GM12878 (cell line): Measurements from ENCODE around the gene WNT11. TPM values are rescaled to one million over a fixed set of nuclear protein-coding genes. Genes with fewer than 3 reads are reported as not detected.

Experiments used
- EED ChIP-seq: sonication (generic); IDR thresholded peaks from 2 replicates; pipeline ENCODE4 v1.6.1; 2016; ENCODE audit warnings: antibody characterized with exemption, low read depth
- FOXK2 ChIP-seq: fragments of 450-650 bp; IDR thresholded peaks from 2 replicates; pipeline ENCODE4 v1.6.1; 2017; ENCODE audit warnings: mild to moderate bottlenecking, moderate library complexity
- MTA2 ChIP-seq: fragments of 450-650 bp; IDR thresholded peaks from 2 replicates; pipeline ENCODE4 v1.6.1; 2016; ENCODE audit warnings: low read depth, mild to moderate bottlenecking, moderate library complexity
- RAD21 ChIP-seq: IDR thresholded peaks from 2 replicates; pipeline ENCODE4 v1.6.1; 2011; ENCODE audit warnings: mild to moderate bottlenecking, low read depth, low read length, moderate library complexity; ENCODE audit not compliant: insufficient read depth
- SPI1 ChIP-seq: IDR thresholded peaks from 2 replicates; pipeline ENCODE4 v1.6.1; 2011; ENCODE audit warnings: low read depth, mild to moderate bottlenecking, low read length, moderate library complexity, borderline replicate concordance; ENCODE audit not compliant: insufficient read depth
- polyA plus RNA-seq, 11 experiments: library from polyadenylated mRNA; depleted of rRNA in 4 of 11; unstranded in 6 of 11; stranded (reverse) in 5 of 11; fragments of >200 nt; fragmentation: Nextera tagmentation in 4 of 11; fragmentation: Illumina TruSeq in 1 of 11; extraction: Ambion mirVana in 4 of 11; extraction: Trizol in 1 of 11; gene quantifications; 1 replicate in 1 of 11; 2 replicates in 10 of 11; pipeline versions ENCODE4 v1.2.1 to v1.2.3, GENCODE V29; 2011 to 2016; ENCODE audit warnings: inconsistent platforms in 2 of 11, missing spikeins in 2 of 11, low read depth in 1 of 11
- total RNA-seq, 4 experiments: library from RNA; depleted of rRNA in 3 of 4; stranded (reverse); fragments of >200 nt in 3 of 4; fragmentation: Illumina TruSeq in 1 of 4; extraction: Trizol in 1 of 4; gene quantifications; 2 replicates each; pipeline versions ENCODE4 v1.2.1 to v1.2.3, GENCODE V29; 2013 to 2021
- TF ChIP-seq, protein P1 (sequence below): fragments of 450-650 bp; IDR thresholded peaks from 2 replicates; pipeline ENCODE4 v1.6.1; 2017; ENCODE audit warnings: mild to moderate bottlenecking, moderate library complexity
- TF ChIP-seq, protein P2 (sequence below): fragments of 450-650 bp; IDR thresholded peaks from 2 replicates; pipeline ENCODE4 v1.6.1; 2016; ENCODE audit warnings: mild to moderate bottlenecking, moderate library complexity, borderline replicate concordance

Gene WNT11
- total and polyA plus RNA-seq, 10 of the 15 experiments (the other 5 are each of a cell fraction or from before 2014, with no cell fraction given), result 0.05 to 0.19 TPM; not detected in 8

DNA sequence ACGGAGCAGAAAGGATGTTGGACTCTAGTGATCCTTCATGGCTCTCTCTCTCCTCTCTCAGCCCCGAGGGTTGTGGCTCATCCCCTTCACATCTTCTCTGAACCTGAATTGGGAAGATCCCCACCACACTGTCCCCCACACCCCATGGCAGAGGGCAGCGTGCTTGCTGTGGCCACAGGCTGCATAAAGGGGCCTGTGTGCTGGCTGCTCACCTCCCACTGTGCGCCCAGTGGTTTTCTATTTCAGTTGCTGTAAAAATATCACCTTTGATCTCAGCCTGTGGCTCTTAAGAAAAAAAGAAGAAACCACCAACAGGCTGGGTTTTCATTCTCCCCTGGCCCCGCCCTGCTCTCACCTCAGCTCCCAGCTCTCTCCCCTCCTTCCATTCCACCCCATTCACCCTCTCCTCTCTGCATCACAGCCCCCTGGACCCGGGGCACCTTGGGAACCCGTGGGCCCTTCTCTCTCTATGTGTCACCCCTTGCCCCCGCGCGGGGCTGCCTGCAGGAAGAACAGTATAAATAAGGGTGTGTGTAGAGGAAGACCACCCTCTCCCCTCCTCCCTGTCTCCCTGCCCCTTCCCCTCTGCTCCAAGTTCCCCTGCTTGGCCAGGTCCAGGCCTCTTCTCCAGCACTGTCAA lies 25.8 kb upstream of the WNT11 start (continued):
- TF ChIP-seq, protein P1, sequence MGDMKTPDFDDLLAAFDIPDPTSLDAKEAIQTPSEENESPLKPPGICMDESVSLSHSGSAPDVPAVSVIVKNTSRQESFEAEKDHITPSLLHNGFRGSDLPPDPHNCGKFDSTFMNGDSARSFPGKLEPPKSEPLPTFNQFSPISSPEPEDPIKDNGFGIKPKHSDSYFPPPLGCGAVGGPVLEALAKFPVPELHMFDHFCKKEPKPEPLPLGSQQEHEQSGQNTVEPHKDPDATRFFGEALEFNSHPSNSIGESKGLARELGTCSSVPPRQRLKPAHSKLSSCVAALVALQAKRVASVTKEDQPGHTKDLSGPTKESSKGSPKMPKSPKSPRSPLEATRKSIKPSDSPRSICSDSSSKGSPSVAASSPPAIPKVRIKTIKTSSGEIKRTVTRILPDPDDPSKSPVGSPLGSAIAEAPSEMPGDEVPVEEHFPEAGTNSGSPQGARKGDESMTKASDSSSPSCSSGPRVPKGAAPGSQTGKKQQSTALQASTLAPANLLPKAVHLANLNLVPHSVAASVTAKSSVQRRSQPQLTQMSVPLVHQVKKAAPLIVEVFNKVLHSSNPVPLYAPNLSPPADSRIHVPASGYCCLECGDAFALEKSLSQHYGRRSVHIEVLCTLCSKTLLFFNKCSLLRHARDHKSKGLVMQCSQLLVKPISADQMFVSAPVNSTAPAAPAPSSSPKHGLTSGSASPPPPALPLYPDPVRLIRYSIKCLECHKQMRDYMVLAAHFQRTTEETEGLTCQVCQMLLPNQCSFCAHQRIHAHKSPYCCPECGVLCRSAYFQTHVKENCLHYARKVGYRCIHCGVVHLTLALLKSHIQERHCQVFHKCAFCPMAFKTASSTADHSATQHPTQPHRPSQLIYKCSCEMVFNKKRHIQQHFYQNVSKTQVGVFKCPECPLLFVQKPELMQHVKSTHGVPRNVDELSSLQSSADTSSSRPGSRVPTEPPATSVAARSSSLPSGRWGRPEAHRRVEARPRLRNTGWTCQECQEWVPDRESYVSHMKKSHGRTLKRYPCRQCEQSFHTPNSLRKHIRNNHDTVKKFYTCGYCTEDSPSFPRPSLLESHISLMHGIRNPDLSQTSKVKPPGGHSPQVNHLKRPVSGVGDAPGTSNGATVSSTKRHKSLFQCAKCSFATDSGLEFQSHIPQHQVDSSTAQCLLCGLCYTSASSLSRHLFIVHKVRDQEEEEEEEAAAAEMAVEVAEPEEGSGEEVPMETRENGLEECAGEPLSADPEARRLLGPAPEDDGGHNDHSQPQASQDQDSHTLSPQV, result no peak
- peak; percentile 53; the same call in 1 of the 2 replicates for TF ChIP-seq MTA2
- TF ChIP-seq RAD21, result no peak
- no peak for TF ChIP-seq FOXK2
- peak; percentile 46; the same call in 1 of the 2 replicates for TF ChIP-seq EED
- TF ChIP-seq, protein P2, sequence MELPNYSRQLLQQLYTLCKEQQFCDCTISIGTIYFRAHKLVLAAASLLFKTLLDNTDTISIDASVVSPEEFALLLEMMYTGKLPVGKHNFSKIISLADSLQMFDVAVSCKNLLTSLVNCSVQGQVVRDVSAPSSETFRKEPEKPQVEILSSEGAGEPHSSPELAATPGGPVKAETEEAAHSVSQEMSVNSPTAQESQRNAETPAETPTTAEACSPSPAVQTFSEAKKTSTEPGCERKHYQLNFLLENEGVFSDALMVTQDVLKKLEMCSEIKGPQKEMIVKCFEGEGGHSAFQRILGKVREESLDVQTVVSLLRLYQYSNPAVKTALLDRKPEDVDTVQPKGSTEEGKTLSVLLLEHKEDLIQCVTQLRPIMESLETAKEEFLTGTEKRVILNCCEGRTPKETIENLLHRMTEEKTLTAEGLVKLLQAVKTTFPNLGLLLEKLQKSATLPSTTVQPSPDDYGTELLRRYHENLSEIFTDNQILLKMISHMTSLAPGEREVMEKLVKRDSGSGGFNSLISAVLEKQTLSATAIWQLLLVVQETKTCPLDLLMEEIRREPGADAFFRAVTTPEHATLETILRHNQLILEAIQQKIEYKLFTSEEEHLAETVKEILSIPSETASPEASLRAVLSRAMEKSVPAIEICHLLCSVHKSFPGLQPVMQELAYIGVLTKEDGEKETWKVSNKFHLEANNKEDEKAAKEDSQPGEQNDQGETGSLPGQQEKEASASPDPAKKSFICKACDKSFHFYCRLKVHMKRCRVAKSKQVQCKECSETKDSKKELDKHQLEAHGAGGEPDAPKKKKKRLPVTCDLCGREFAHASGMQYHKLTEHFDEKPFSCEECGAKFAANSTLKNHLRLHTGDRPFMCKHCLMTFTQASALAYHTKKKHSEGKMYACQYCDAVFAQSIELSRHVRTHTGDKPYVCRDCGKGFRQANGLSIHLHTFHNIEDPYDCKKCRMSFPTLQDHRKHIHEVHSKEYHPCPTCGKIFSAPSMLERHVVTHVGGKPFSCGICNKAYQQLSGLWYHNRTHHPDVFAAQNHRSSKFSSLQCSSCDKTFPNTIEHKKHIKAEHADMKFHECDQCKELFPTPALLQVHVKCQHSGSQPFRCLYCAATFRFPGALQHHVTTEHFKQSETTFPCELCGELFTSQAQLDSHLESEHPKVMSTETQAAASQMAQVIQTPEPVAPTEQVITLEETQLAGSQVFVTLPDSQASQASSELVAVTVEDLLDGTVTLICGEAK, result no peak
- TF ChIP-seq SPI1, result no peak
